ENCODE data around the gene SRD5A3. TPM values are rescaled to one million over a fixed set of nuclear protein-coding genes. Genes with fewer than 3 reads are reported as not detected.

Gene SRD5A3
- total RNA-seq, 1 donor from 2014 or later: 12.7 TPM

DNA sequence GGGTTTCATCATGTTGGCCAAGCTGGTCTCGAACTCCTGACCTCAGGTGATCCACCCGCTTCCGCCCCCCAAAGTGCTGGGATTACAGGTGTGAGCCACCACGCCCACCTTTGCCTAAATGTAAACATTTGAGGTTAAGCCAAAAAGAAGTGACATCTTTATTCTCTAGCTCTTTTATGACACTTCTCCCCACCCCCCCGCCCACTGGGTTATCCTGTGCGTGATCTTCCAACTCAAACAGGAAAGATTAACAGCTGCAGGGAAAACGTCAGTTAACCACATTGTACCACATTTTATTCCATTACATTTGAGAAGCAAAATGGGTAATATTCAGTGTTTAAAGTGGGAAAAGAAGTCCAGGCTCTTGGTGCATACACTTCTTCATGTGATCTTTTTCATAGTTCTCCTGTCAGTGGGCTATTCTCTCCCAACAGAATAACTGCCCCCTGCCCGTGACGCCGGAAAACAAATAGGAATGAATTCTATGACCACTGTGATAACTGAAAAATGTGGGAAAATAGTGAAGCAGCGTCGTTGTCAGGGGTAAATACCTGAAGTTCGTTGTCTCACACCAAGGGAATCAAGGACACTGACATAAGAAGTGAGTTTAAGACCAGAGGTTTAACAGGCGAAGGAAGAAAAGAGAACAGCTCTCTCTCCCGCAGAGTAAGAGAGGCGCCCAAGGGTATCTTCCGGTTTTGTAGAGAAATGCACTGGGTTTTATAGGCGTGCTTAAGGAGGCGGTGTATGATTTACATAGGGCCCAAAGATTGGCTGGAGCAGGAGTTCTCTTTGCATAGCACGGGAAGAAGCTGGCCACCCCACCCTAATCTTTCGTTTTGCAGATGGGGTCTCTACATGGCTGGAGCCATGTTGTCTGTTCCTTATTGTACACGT, 9.7 kb upstream of the SRD5A3 start:
- H3K27ac Mint-ChIP-seq (ENCODE audit: unreplicated experiment): no peak overlapping the region
- H3K27me3 Mint-ChIP-seq (ENCODE audit: unreplicated experiment): no peaks in the 10 kb centered on the region
- H3K36me3 Mint-ChIP-seq (ENCODE audit: unreplicated experiment): peaks cover 4% of the 10 kb centered on the region
- TF ChIP-seq, protein P1, sequence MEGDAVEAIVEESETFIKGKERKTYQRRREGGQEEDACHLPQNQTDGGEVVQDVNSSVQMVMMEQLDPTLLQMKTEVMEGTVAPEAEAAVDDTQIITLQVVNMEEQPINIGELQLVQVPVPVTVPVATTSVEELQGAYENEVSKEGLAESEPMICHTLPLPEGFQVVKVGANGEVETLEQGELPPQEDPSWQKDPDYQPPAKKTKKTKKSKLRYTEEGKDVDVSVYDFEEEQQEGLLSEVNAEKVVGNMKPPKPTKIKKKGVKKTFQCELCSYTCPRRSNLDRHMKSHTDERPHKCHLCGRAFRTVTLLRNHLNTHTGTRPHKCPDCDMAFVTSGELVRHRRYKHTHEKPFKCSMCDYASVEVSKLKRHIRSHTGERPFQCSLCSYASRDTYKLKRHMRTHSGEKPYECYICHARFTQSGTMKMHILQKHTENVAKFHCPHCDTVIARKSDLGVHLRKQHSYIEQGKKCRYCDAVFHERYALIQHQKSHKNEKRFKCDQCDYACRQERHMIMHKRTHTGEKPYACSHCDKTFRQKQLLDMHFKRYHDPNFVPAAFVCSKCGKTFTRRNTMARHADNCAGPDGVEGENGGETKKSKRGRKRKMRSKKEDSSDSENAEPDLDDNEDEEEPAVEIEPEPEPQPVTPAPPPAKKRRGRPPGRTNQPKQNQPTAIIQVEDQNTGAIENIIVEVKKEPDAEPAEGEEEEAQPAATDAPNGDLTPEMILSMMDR (IDR thresholded peaks at IDR 0.05; ENCODE audit: partially characterized antibody, unreplicated experiment): no peak
- H3K9me3 Mint-ChIP-seq (ENCODE audit: unreplicated experiment): peaks cover 2% of the 10 kb centered on the region
- H3K4me1 Mint-ChIP-seq (ENCODE audit: low read depth, unreplicated experiment): no peaks in the 10 kb centered on the region
- no peak overlapping the region for H3K4me3 Mint-ChIP-seq (ENCODE audit: unreplicated experiment)
- DNase-seq: no peak

DNA sequence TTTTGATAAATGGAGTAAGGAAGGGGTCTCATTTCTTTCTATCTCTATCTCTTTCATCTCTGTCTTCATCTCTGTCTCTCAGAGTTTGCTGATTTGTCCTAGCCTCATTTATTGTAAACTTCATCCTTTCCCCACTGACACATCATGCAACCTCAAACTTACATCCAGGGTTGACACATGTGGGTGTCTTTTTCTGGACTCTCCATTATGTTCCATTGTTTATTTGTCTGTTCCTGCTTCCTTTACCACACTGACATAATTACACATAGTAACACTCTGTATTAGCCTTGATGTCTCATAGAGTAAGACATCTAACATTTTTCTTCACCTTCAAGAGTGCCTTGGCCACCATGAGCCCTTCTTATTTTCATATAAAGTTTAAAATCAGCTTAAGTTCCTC, 8.1 kb upstream of the SRD5A3 start:
- Mint-ChIP-seq H3K4me3 (ENCODE audit: unreplicated experiment) (no peak overlapping the region), H3K9me3 (ENCODE audit: unreplicated experiment) (peaks cover 3% of the 10 kb centered on the region), H3K27ac (ENCODE audit: unreplicated experiment) (no peak overlapping the region), H3K4me1 (ENCODE audit: low read depth, unreplicated experiment) (no peaks in the 10 kb centered on the region), H3K27me3 (ENCODE audit: unreplicated experiment) (no peaks in the 10 kb centered on the region), H3K36me3 (ENCODE audit: unreplicated experiment) (peaks cover 4% of the 10 kb centered on the region)
- TF ChIP-seq, protein P1 (IDR thresholded peaks at IDR 0.05; ENCODE audit: partially characterized antibody, unreplicated experiment): no peak
- no peak for DNase-seq

DNA sequence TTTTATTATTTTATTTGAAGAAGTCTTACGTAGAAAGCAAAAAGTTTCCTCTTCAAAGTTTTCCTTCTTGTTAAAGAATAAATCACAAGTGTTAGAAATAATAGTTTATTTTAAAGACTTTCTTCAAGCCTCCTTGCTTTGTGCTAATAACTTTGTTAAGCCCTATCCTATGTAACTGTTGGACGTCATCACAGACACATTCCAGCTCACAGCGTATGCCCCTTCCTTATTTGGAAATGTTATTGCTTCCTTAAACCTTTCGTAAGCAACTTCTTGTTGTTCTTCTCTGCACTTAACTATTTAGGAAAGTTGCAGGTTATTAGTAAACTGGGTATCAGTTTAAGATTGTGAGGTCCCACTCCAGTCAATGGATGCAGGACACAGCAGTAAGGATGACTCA, 7.6 kb upstream of the SRD5A3 start:
- TF ChIP-seq, protein P1 (IDR thresholded peaks at IDR 0.05; ENCODE audit: partially characterized antibody, unreplicated experiment): no peak
- Mint-ChIP-seq H3K27me3 (ENCODE audit: unreplicated experiment) (no peaks in the 10 kb centered on the region), H3K4me3 (ENCODE audit: unreplicated experiment) (no peak overlapping the region), H3K36me3 (ENCODE audit: unreplicated experiment) (peaks cover 4% of the 10 kb centered on the region), H3K4me1 (ENCODE audit: low read depth, unreplicated experiment) (no peaks in the 10 kb centered on the region), H3K9me3 (ENCODE audit: unreplicated experiment) (peaks cover 3% of the 10 kb centered on the region), H3K27ac (ENCODE audit: unreplicated experiment) (no peak overlapping the region)
- no peak for DNase-seq

DNA sequence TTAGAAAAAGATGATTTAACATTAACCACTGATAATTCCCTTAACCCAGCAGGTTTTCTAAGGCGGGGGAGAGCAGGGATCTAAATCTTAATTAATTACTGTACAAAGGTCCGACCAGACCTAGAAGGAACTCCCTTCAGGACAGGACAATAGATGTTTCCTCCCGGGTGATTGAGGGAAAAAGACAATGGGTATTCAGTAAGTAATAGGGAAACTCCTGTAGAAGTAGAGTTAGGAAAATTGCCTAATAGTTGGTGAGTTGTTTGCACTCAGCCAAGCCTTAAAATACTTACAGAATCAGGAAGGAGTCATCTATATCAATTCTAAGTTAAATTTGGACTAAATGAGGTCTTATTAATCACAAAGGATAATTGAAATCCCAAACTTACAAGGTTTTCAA, 5.8 kb upstream of the SRD5A3 start:
- TF ChIP-seq, protein P1 (IDR thresholded peaks at IDR 0.05; ENCODE audit: partially characterized antibody, unreplicated experiment): no peak
- H3K27ac Mint-ChIP-seq (ENCODE audit: unreplicated experiment): no peak overlapping the region

DNA sequence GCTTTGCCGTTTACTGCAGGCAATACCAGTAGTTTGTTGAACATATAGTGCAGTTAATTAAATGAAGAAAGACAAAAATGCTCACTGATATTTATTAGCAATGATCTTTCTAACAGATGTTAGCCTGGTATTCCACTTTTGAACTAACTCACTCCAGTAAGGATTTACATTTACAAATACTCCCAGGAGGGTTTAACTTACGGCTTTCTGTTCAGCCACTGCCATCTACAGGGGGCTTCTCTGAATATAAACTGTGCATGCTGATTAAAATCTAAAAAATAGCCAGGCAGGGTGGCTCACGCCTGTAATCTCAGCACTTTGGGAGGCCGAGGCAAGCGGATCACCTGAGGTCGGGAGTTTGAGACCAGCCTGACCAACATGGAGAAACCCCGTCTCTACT, 2.2 kb upstream of the SRD5A3 start:
- no peak overlapping the region for H3K4me3 Mint-ChIP-seq (ENCODE audit: unreplicated experiment)
- DNase-seq: no peak
- H3K9me3 Mint-ChIP-seq (ENCODE audit: unreplicated experiment): peaks cover 6% of the 10 kb centered on the region
- H3K36me3 Mint-ChIP-seq (ENCODE audit: unreplicated experiment): no peaks in the 10 kb centered on the region
- TF ChIP-seq, protein P1 (IDR thresholded peaks at IDR 0.05; ENCODE audit: partially characterized antibody, unreplicated experiment): no peak
- no peak overlapping the region for H3K27ac Mint-ChIP-seq (ENCODE audit: unreplicated experiment)
- H3K4me1 Mint-ChIP-seq (ENCODE audit: low read depth, unreplicated experiment): peaks cover 2% of the 10 kb centered on the region
- peaks cover 1% of the 10 kb centered on the region for H3K27me3 Mint-ChIP-seq (ENCODE audit: unreplicated experiment)

More for the DNA sequence above, 5.8 kb upstream of the SRD5A3 start:
- no peaks in the 10 kb centered on the region for H3K27me3 Mint-ChIP-seq (ENCODE audit: unreplicated experiment)
- peaks cover 4% of the 10 kb centered on the region for H3K36me3 Mint-ChIP-seq (ENCODE audit: unreplicated experiment)
- DNase-seq: no peak
- H3K4me3 Mint-ChIP-seq (ENCODE audit: unreplicated experiment): no peak overlapping the region
- H3K4me1 Mint-ChIP-seq (ENCODE audit: low read depth, unreplicated experiment): no peaks in the 10 kb centered on the region
- peaks cover 3% of the 10 kb centered on the region for H3K9me3 Mint-ChIP-seq (ENCODE audit: unreplicated experiment)
